SK-N-SH (cell line): ENCODE measurements around the gene EMILIN2. TPM values are rescaled to one million over a fixed set of nuclear protein-coding genes. Genes with fewer than 3 reads are reported as not detected.

Experiments used
- CTCF ChIA-PET: fragments of 300-600, 350-600 bp; formaldehyde crosslinking; extraction: SDS; loops from one replicate; lab custom pipeline; 2021; lab: Yijun Ruan, JAX
- POLR2A ChIA-PET: fragments of 350-600 bp; sonication (Branson Sonifier 250); formaldehyde crosslinking; extraction: SDS; loops from one replicate; lab custom pipeline; 2020; ENCODE audit warnings: antibody characterized with exemption, inconsistent platforms; lab: Yijun Ruan, JAX
- DNase-seq: peaks from one replicate; pipeline ENCODE4 v3.0.0; 2012
- H2AFZ ChIP-seq: fragments of 200-600 bp; sonication (generic); 2 replicates; pipeline ENCODE4 v1.8.1; 2016; ENCODE audit warnings: antibody characterized with exemption, mild to moderate bottlenecking, low read depth
- H3F3A ChIP-seq: fragments of 200-600 bp; sonication (generic); replicated peaks from 2 replicates; pipeline ENCODE3; 2016; ENCODE audit warnings: antibody characterized with exemption, mild to moderate bottlenecking; ENCODE audit not compliant: insufficient read depth
- H3K27ac ChIP-seq, 2 experiments: fragments of 200-500 bp in 1 of 2; fragments of 200-600 bp in 1 of 2; sonication (Bioruptor generic) in 1 of 2; sonication (generic), shearing (Covaris generic) in 1 of 2; 2 replicates each; pipeline versions ENCODE4 v1.5.1 to v1.6.1; 2014 to 2016; ENCODE audit warnings: low read depth in 2 of 2, inconsistent platforms in 1 of 2, low read length in 1 of 2, mild to moderate bottlenecking in 1 of 2, mixed read lengths in 1 of 2
- H3K27me3 ChIP-seq: fragments of 200-600 bp; sonication (generic), shearing (Covaris generic); 2 replicates; pipeline ENCODE4 v1.6.1; 2016; ENCODE audit warnings: mixed run types; ENCODE audit not compliant: insufficient read depth
- H3K36me3 ChIP-seq, 2 experiments: fragments of 200-500 bp in 1 of 2; fragments of 200-600 bp in 1 of 2; sonication (Bioruptor generic) in 1 of 2; sonication (generic) in 1 of 2; replicated peaks in 1 of 2; 2 replicates each; pipeline versions ENCODE3 to v1.5.1; 2014 to 2016; ENCODE audit warnings: low read length in 1 of 2, mild to moderate bottlenecking in 1 of 2; ENCODE audit not compliant: insufficient read depth in 2 of 2, control insufficient read depth in 1 of 2
- H3K4me1 ChIP-seq, 2 experiments: fragments of 200-500 bp in 1 of 2; fragments of 200-600 bp in 1 of 2; sonication (Bioruptor generic) in 1 of 2; sonication (generic), shearing (Covaris generic) in 1 of 2; 2 replicates each; pipeline versions ENCODE4 v1.5.1 to v1.6.1; 2014 to 2016; ENCODE audit warnings: low read depth in 1 of 2, low read length in 1 of 2, mixed run types in 1 of 2; ENCODE audit not compliant: insufficient read depth in 2 of 2, control insufficient read depth in 1 of 2
- H3K4me2 ChIP-seq: fragments of 200-600 bp; sonication (generic), shearing (Covaris generic); 2 replicates; pipeline ENCODE4 v1.6.1; 2017; ENCODE audit warnings: mixed run types
- H3K4me3 ChIP-seq, 2 experiments: fragments of 200-500 bp in 1 of 2; fragments of 200-600 bp in 1 of 2; sonication (Bioruptor generic) in 1 of 2; sonication (generic), shearing (Covaris generic) in 1 of 2; 2 replicates each; pipeline versions ENCODE4 v1.5.1 to v1.8.1; 2014 to 2016; ENCODE audit warnings: low read depth in 2 of 2, inconsistent platforms in 1 of 2, low read length in 1 of 2, mild to moderate bottlenecking in 1 of 2, mixed read lengths in 1 of 2, moderate library complexity in 1 of 2
- H3K79me2 ChIP-seq: fragments of 200-600 bp; sonication (generic); 2 replicates; pipeline ENCODE4 v1.8.1; 2017; ENCODE audit warnings: mild to moderate bottlenecking; ENCODE audit not compliant: insufficient read depth
- H3K9ac ChIP-seq: fragments of 200-600 bp; sonication (generic); 2 replicates; pipeline ENCODE4 v1.6.1; 2017; ENCODE audit warnings: mixed run types
- H3K9me2 ChIP-seq: fragments of 200-600 bp; sonication (generic); 2 replicates; pipeline ENCODE4 v1.6.1; 2017; ENCODE audit warnings: mixed run types
- H3K9me3 ChIP-seq: fragments of 200-600 bp; sonication (generic); 2 replicates; pipeline ENCODE4 v1.6.1; 2017; ENCODE audit warnings: mixed run types, mild to moderate bottlenecking, moderate library complexity
- H4K20me1 ChIP-seq: fragments of 200-600 bp; sonication (generic); 2 replicates; pipeline ENCODE4 v1.6.1; 2017; ENCODE audit warnings: mild to moderate bottlenecking, mixed run types; ENCODE audit not compliant: insufficient read depth
- CHD2 ChIP-seq: fragments of 150-350 bp; IDR thresholded peaks from 2 replicates; pipeline ENCODE4 v1.6.1; 2018; ENCODE audit warnings: low read length; ENCODE audit not compliant: partially characterized antibody
- CTCF ChIP-seq: fragments of 200-600 bp; sonication (generic); IDR thresholded peaks from 2 replicates; pipeline ENCODE4 v1.6.1; 2017; ENCODE audit warnings: antibody characterized with exemption, mild to moderate bottlenecking, moderate library complexity
- ELF1 ChIP-seq: IDR thresholded peaks from 2 replicates; pipeline ENCODE4 v1.4.0; 2012
- EP300 ChIP-seq, 2 experiments: IDR thresholded peaks; 2 replicates each; pipeline versions ENCODE4 v1.4.0 to v1.6.1; 2012; ENCODE audit warnings: borderline replicate concordance in 1 of 2, low read depth in 1 of 2, low read length in 1 of 2
- EZH2phosphoT487 ChIP-seq: fragments of 200-600 bp; sonication (generic); IDR thresholded peaks from 2 replicates; pipeline ENCODE4 v1.6.1; 2017; ENCODE audit warnings: low read depth, mixed run types, mild to moderate bottlenecking, antibody characterized with exemption, moderate library complexity, borderline replicate concordance
- FOXM1 ChIP-seq: IDR thresholded peaks from 2 replicates; pipeline ENCODE4 v1.4.0; 2012; ENCODE audit warnings: low read depth, mild to moderate bottlenecking
- GATA2 ChIP-seq: sonication (generic); formaldehyde crosslinking; IDR thresholded peaks from 2 replicates; pipeline ENCODE4 v1.5.0; 2020; ENCODE audit warnings: mild to moderate bottlenecking, missing genetic modification reagents
- JUND ChIP-seq: IDR thresholded peaks from 2 replicates; pipeline ENCODE4 v1.4.0; 2012
- MAX ChIP-seq: IDR thresholded peaks from 2 replicates; pipeline ENCODE4 v1.4.0; 2012; ENCODE audit warnings: low read depth
- NFIC ChIP-seq: IDR thresholded peaks from 2 replicates; pipeline ENCODE4 v1.4.0; 2012; ENCODE audit warnings: borderline replicate concordance
- POLR2AphosphoS5 ChIP-seq: IDR thresholded peaks from 2 replicates; pipeline ENCODE4 v1.6.1; 2012; ENCODE audit warnings: low read depth, low read length
- TAF1 ChIP-seq: IDR thresholded peaks from 2 replicates; pipeline ENCODE4 v1.6.1; 2012; ENCODE audit warnings: low read depth, mild to moderate bottlenecking, low read length, moderate library complexity, borderline replicate concordance
- TCF12 ChIP-seq: IDR thresholded peaks from 2 replicates; pipeline ENCODE4 v1.4.0; 2012
- TEAD4 ChIP-seq: IDR thresholded peaks from 2 replicates; pipeline ENCODE4 v1.4.0; 2012; ENCODE audit warnings: mild to moderate bottlenecking, borderline replicate concordance; ENCODE audit not compliant: insufficient read depth
- ZBTB33 ChIP-seq: IDR thresholded peaks from 2 replicates; pipeline ENCODE4 v1.4.0; 2012; ENCODE audit warnings: low read depth, borderline replicate concordance
- WGBS: methylation state at CpG from one replicate; pipeline ENCODE4 v1.1.6; 2017; ENCODE audit warnings: low lambda C conversion rate; 5-methylcytosine and 5-hydroxymethylcytosine counted together
- polyA plus RNA-seq, 3 experiments: library from polyadenylated mRNA; depleted of rRNA; stranded (reverse); fragments of >200 nt; gene quantifications; 2 replicates each; pipeline ENCODE4 v1.2.3, GENCODE V29; 2012

EMILIN2 gene
- polyA plus RNA-seq, 1 of the 3 experiments (the other 2 are of a cell fraction): 1.4 TPM

GRCh38 chr18:2884706-2885285 is 38.0 kb downstream of the EMILIN2 start:
- no peaks in the 10 kb centered on the region for H3K9me3 ChIP-seq
- H3K4me2 ChIP-seq: no peak overlapping the region
- POLR2A ChIA-PET: no interaction called here
- H3K4me3 ChIP-seq: no peak overlapping the region
- no peak overlapping the region for H3K27ac ChIP-seq
- H3K27me3 ChIP-seq: no peaks in the 10 kb centered on the region; the same call in 1 of the 2 replicates
- TF ChIP-seq NFIC (no peak), CTCF (no peak)
- no peaks in the 10 kb centered on the region for H3K9me2 ChIP-seq
- WGBS: 73% methylated on average over 13 of the region's 13 CpGs
- no peaks in the 10 kb centered on the region for H3F3A ChIP-seq
- no peak for DNase-seq
- H3K4me1 ChIP-seq: no peaks in the 10 kb centered on the region
- no peaks in the 10 kb centered on the region for H4K20me1 ChIP-seq
- H3K9ac ChIP-seq: no peak overlapping the region
- H3K36me3 ChIP-seq: no peaks in the 10 kb centered on the region
- H3K79me2 ChIP-seq: no peaks in the 10 kb centered on the region
- CTCF ChIA-PET: interaction anchor here (1.0 kb wide), 2 partner anchors 11 to 16 kb away, joined by 3 read pairs; no protein-coding TSS in a partner anchor
- H2AFZ ChIP-seq: no peak overlapping the region

- no peak overlapping the region for H2AFZ ChIP-seq
- TF ChIP-seq MAX: no peak
- TF ChIP-seq POLR2AphosphoS5: no peak
- TF ChIP-seq FOXM1: no peak
- no peak for TF ChIP-seq NFIC
- no peak for TF ChIP-seq EZH2phosphoT487
- TF ChIP-seq ELF1: no peak
- TF ChIP-seq TEAD4: no peak
- no peak for TF ChIP-seq CHD2
- TF ChIP-seq ZBTB33: no peak
- no peak for TF ChIP-seq TCF12
- TF ChIP-seq JUND: no peak
- TF ChIP-seq GATA2 (CRISPR knock-in tag): no peak
- no peak for TF ChIP-seq EP300 (IDR thresholded peaks at IDR 0.05; ENCODE audit: borderline replicate concordance in 1 of 2, low read depth in 1 of 2, low read length in 1 of 2)
- TF ChIP-seq CTCF: no peak
- TF ChIP-seq TAF1: no peak
- TF ChIP-seq, all 33 proteins: peak for 0
- Histone ChIP-seq H3K4me2 (no peak overlapping the region), H3K27ac (no peak overlapping the region), H4K20me1 (no peaks in the 10 kb centered on the region), H3K9me2 (no peaks in the 10 kb centered on the region), H3K9ac (no peak overlapping the region), H3K36me3 (no peaks in the 10 kb centered on the region), H3K9me3 (no peaks in the 10 kb centered on the region), H3F3A (no peaks in the 10 kb centered on the region), H3K4me1 (no peaks in the 10 kb centered on the region), H3K4me3 (no peak overlapping the region), H3K27me3 (no peaks in the 10 kb centered on the region; the same call in 1 of the 2 replicates), H3K79me2 (no peaks in the 10 kb centered on the region)
- no peak for DNase-seq
- ChIA-PET POLR2A (interaction anchor here (0.6 kb wide), 1 partner anchor 10 kb away, joined by 6 read pairs; no protein-coding TSS in a partner anchor), CTCF (no interaction called here)
- WGBS: 25% methylated on average over 4 of the region's 4 CpGs
Measured at GRCh38 chr18:2887470-2887869, 40.7 kb downstream of the EMILIN2 start.
